Fibroblast of lung (primary cell): ENCODE data around the gene SLC35F3.

ENCODE experiments used
- CTCF ChIP-seq, 2 donors: IDR thresholded peaks in 1 of 2; conservative IDR thresholded peaks in 1 of 2; 1 replicate in 1 of 2; 2 replicates in 1 of 2; pipeline ENCODE4 v1.5.1; 2011 to 2012; ENCODE audit warnings: low read length in 2 of 2, control low read depth in 1 of 2, inconsistent platforms in 1 of 2, low read depth in 1 of 2, mild to moderate bottlenecking in 1 of 2
- EZH2 ChIP-seq: IDR thresholded peaks from 2 replicates; pipeline ENCODE4 v1.5.1; 2012; ENCODE audit warnings: low read length, control low read depth, mild to moderate bottlenecking; ENCODE audit errors: missing control alignments

- TF ChIP-seq CTCF (conservative IDR thresholded peaks at IDR 0.05 in 1 of 2, IDR thresholded peaks at IDR 0.05 in 1 of 2; ENCODE audit: low read depth in 1 of 2, low read length in 2 of 2) (no peak), EZH2 (no peak)
Measured at GRCh38 chr1:234316937-234317336, 412.5 kb downstream of the SLC35F3 start.
